Right atrium auricular region (tissue), 2 donors: ENCODE data around the gene OR10V1. TPM values are rescaled to one million over a fixed set of nuclear protein-coding genes. Genes with fewer than 3 reads are reported as not detected.

Experiments
- DNase-seq: peaks from one replicate; pipeline ENCODE4 v3.0.0-alpha.2; 2019; ENCODE audit warnings: low spot score
- H3K27ac ChIP-seq, 2 donors: fragments of 200-600 bp; sonication (generic); 1 replicate in 1 of 2; 2 replicates in 1 of 2; pipeline ENCODE4 v1.5.1; 2016 to 2019
- H3K27me3 ChIP-seq, 2 donors: fragments of 200-600 bp; sonication (generic); one replicate each; pipeline versions ENCODE4 v1.5.1 to v1.6.0; 2017 to 2019
- H3K36me3 ChIP-seq: fragments of 200-600 bp; sonication (generic); one replicate; pipeline ENCODE4 v1.5.1; 2016
- H3K4me1 ChIP-seq, 2 donors: fragments of 200-600 bp; sonication (generic); one replicate each; pipeline versions ENCODE4 v1.5.1 to v1.6.0; 2017 to 2019
- H3K4me3 ChIP-seq, 2 donors: fragments of 200-600 bp; sonication (generic); 1 replicate in 1 of 2; 2 replicates in 1 of 2; pipeline ENCODE4 v1.5.1; 2017 to 2019; ENCODE audit warnings: mild to moderate bottlenecking in 1 of 2, moderate library complexity in 1 of 2
- H3K9me3 ChIP-seq, 2 donors: fragments of 200-600 bp; sonication (generic); one replicate each; pipeline ENCODE4 v1.5.1; 2019
- CTCF ChIP-seq, 2 donors: fragments of 200-600 bp; sonication (generic); IDR thresholded peaks; one replicate each; pipeline ENCODE4 v1.5.1; 2019; ENCODE audit warnings: antibody characterized with exemption in 2 of 2
- total RNA-seq, 2 donors: library from RNA; depleted of rRNA; stranded (reverse); fragments of >200 nt; gene quantifications; one replicate each; pipeline ENCODE4 v1.1.0, GENCODE V29; 2016

OR10V1 gene
- total RNA-seq, 2 donors from 2014 or later: not detected

DNA sequence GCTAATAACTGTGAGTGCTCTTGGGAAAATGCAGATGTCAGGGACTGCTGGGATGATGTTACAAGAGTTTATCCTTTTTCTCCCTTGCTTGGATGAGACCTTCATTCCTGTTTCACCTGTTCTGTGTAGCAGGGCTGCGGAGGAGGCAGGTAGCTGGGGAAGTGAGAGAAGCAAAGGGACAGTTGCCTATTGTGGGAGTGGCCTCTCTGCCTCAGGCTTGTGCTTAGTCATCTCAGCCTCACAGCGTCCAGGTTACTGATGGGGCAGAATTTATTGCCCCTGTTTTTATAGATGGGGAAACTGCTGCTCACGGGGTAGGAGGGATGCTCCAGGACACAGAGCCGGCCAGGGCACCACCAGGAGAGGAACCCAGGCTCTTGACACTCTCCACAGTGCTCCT, 43.2 kb upstream of the OR10V1 start:
- Histone ChIP-seq H3K27me3 (no peaks in the 10 kb centered on the region), H3K9me3 (no peaks in the 10 kb centered on the region), H3K4me3 (no peak overlapping the region), H3K27ac (peak overlapping the region; percentile 98 to 99), H3K4me1 (peaks cover 0 to 40% of the 10 kb centered on the region in 2 donors), H3K36me3 (no peaks in the 10 kb centered on the region)
- TF ChIP-seq CTCF (IDR thresholded peaks at IDR 0.05): no peak
- no peak for DNase-seq

GRCh38 chr11:59756558-59756840, 42.9 kb upstream of the OR10V1 start:
- Histone ChIP-seq H3K36me3 (no peaks in the 10 kb centered on the region), H3K4me1 (peaks cover 0 to 36% of the 10 kb centered on the region in 2 donors), H3K9me3 (no peaks in the 10 kb centered on the region), H3K27me3 (no peaks in the 10 kb centered on the region), H3K4me3 (peak overlapping the region; percentile 90 to 95), H3K27ac (peak overlapping the region; percentile 98 to 99)
- no peak for TF ChIP-seq CTCF (IDR thresholded peaks at IDR 0.05)
- no peak for DNase-seq

- no peak for TF ChIP-seq CTCF (IDR thresholded peaks at IDR 0.05)
- H3K27ac ChIP-seq: peak overlapping the region; percentile 98 to 99
- H3K27me3 ChIP-seq: no peaks in the 10 kb centered on the region
- H3K36me3 ChIP-seq: no peaks in the 10 kb centered on the region
- DNase-seq: peak; percentile 83
- peaks cover 0 to 32% of the 10 kb centered on the region in 2 donors for H3K4me1 ChIP-seq
- H3K4me3 ChIP-seq: peak overlapping the region; percentile 90 to 95
- no peaks in the 10 kb centered on the region for H3K9me3 ChIP-seq
These were observed 42.3 kb upstream of the OR10V1 start for GRCh38 chr11:59755701-59756557.

DNA sequence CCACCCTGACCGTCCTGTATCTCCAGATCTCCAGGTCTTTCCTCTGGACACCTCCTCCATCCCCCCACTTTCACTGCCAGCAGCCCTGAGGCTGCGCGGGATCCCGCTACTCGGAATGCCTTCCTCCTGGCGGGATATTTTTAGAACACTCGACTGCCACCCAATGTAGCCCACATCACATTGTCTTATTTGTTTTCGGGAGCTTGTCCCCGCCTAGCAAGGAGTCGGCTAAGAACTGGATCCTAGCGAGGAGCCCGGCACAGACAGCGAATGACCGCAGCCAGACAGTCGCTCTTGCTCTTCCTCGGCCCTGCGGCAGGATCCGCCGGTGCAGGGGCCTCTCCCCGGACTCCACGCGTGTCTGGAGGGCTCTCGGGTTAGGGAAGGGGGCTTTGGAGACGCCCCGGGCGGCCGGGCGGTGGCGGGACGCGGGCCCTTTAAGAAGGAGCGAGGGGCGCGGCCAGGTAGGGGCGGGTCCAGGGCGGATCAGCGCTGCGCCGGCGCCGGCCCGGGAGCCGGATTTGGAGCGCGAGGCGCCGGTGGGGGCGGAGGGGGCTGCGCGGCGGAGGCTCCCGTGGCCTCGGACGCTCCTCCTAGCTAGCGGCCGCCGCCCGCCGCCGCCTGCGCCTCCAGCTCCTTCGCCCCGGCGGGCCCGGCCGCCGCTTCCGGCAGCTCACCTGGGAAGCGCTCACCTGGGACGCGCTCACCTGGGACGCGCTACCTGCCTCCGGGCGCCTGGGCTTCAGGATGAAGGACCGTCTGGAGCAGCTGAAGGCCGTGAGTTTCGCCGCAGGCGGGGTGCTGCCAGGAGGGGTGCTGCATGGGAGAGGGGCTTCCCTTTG, 41.4 kb upstream of the OR10V1 start, which contains the start of gene STX3:
STX3 (plus strand) TSS at position 518 of the 842 bp plus-strand sequence; CDS start at position 748, 230 bp downstream.
- Histone ChIP-seq H3K27ac (peak within 1 kb of the TSS; percentile 98 to 99), H3K4me3 (peak within 1 kb of the TSS; percentile 90 to 95), H3K36me3 (no peaks in the 10 kb centered on the region), H3K27me3 (no peaks in the 10 kb centered on the region), H3K9me3 (no peaks in the 10 kb centered on the region), H3K4me1 (peaks cover 0 to 25% of the 10 kb centered on the region in 2 donors)
- no peak for TF ChIP-seq CTCF (IDR thresholded peaks at IDR 0.05)
- peak; percentile 60 for DNase-seq

DNA sequence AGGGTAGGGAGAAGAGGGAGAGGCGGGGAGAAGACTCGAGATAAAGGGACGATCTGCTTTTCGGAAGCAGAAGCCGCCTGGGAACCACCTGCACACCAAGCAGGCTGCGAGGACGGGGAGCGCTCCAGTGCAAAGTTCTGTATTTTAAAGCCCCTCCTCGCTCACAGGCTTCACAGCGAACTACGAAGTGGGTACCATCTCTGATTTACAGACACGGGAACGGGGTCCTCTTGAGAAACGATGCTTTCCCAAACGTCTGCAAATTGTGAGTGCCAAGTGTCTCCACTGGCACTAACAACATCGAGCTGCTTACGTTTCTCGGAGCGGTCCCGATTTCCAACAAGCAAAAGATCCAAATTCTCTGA, 40.8 kb upstream of the OR10V1 start:
- Histone ChIP-seq H3K9me3 (no peaks in the 10 kb centered on the region), H3K4me1 (peaks cover 0 to 19% of the 10 kb centered on the region in 2 donors), H3K36me3 (no peaks in the 10 kb centered on the region), H3K4me3 (peak overlapping the region; percentile 90 to 95), H3K27me3 (no peaks in the 10 kb centered on the region), H3K27ac (peak overlapping the region; percentile 98 to 99)
- no peak for DNase-seq
- TF ChIP-seq CTCF (IDR thresholded peaks at IDR 0.05): no peak
